Stimulated activated CD4-positive, alpha-beta T cell treated with anti-CD3 and anti-CD28 coated beads, Interleukin-1b, Interleukin-23, amount 100 ng/mL, for 1 hour (primary cell): ENCODE measurements around the gene DDX10.
"Not testable (repeated sequence)": the region's sequence is repeated elsewhere in the genome, so short reads cannot be mapped to it uniquely, and the experiment has no call there.

Experiments
- DNase-seq, 2 donors: peaks; one replicate each; pipeline ENCODE4 v3.0.0-alpha.2; 2020; ENCODE audit warnings: low read depth in 2 of 2

Gene DDX10

DNA sequence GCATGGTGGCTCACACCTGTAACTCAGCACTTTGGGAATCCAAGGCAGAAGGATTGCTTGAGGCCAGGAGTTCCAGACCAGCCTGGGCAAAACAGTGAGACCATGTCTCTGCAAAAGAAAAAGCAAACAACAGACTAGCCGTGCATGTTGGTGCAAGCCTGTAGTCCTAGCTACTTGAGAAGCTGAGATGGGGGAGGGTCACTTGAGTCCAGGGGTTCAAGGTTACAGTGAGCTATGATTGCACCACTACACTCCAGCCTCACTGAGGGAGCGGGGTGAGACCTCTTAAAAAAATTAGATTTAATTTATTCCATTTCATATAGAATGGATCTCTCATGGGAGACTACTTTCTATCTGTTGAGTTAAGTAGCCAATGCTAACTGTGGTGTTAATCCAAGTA, 50.4 kb downstream of the DDX10 start:
- DNase-seq = no peak

DNA sequence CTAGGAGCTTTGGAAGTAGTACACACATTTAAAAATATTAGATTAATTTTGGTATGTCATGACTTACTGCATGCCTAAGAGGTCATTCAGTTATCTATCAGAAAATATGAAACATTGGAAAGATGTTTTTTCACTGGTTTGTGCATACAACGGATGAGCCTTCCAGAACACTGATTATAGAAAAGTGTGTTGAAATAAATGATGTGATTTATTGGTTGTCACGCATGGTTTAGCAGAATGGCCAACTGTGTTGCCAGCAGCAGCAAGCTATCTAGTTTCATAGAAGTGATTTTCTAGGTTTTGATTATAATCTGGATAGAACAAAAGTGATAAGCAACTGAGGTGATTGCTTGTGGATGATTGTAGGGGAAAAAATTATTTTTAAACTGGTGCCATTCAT, 53.6 kb downstream of the DDX10 start:
- no peak for DNase-seq

GRCh38 chr11:108724974-108725689, 60.3 kb downstream of the DDX10 start:
- DNase-seq = no peak

- no peak for DNase-seq
Observed at GRCh38 chr11:108726077-108726800, 61.4 kb downstream of the DDX10 start.

DNA sequence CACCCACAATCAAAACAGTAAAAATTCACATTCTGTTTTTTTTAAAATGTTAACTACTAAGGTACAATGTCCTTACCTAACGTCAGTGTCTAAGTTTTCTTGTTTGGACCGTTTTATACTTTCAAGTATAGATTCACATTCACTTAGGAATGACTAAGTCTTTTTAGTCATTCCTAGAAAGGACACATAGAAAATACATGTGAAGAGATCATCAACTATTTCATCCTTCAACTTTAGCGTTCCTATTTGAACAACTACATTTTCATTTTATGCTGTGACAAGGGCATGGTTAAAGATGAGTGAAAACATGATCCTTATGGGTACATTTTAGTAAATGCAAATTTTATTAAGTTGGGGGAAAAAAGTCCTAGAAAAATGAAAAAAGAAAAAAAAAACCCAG, 62.8 kb downstream of the DDX10 start:
- no peak for DNase-seq

- no peak for DNase-seq
Observed at GRCh38 chr11:108729227-108729871, 64.5 kb downstream of the DDX10 start.

DNA sequence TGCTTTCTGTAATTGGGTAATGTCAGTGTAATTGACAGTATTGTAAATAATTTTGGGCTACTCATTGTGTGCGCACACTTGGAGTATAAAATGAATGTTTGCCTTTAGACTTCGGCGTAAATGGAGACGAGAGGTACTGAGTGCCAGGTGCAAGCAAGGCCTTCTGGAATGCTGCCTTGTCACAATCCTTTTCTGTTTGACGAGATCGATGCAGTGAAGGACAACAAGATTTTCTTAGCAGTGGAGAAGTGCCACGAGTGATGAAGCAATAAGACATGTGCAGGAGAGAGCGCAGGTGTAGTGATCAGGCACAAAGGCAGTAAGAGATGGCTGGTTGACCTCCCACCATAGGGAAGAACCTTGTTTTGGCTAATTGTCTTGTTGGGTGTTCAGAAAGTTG, 67.5 kb downstream of the DDX10 start:
- DNase-seq = no peak

DNA sequence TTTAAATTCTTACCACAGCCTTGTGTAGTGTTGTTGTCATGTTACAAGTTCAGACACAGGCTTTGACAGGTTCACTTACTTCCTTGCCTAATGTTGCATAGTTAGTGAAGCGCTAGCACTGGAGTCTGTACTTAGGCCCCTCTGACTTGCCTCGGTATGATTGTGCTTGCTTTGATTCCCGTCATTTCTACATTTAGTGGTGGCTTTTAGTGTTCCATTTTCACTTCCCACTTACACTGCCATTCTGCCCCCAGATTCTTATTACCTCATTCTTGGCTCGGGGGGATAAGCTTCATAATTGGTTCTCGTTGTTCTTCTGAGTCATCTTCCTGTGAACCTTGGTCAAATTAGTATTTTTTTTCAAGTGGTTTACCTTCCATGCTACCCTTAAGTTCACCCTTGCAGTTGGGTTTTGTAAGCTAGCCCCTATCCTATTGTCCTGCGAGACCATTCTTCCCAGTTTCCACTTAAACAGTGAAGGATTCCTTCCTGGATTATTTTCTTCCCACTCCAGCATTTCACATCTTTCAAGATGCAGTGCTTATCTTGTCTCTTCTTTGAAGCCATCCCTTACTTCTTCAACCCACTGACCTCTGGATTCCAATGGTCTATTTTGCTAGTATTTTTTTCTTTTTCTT, 68.7 kb downstream of the DDX10 start:
- no peak for DNase-seq

GRCh38 chr11:108734283-108734682, 69.4 kb downstream of the DDX10 start:
- DNase-seq = no peak

DNA sequence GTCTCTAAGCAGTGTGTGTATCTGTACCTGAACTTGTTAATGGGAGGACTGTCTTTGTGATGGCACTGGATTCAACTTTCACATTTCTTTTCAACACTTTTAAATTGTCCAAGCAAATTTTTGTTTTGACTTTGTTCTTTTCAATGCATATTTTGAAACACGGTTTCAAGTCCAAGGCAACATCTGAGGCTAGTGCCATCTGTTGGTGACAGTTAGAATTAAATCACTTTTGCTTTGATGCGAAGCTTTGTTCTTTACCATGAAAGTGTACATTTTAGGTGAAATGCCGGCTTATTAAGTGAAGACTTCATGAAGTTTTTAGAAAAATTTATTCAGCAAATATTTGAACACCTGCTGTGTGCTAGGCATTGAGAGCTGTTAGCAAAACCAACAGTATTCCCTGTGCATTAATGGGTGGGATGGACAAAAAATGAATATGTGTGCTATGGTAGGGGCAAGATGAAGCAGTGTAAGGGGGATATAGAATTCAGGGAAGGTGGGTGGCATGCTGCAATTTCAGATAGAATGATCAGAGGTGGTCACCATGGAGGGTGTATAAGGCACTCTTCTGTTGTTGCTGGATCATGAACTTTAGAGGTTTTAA, 70.2 kb downstream of the DDX10 start:
- no peak for DNase-seq

DNA sequence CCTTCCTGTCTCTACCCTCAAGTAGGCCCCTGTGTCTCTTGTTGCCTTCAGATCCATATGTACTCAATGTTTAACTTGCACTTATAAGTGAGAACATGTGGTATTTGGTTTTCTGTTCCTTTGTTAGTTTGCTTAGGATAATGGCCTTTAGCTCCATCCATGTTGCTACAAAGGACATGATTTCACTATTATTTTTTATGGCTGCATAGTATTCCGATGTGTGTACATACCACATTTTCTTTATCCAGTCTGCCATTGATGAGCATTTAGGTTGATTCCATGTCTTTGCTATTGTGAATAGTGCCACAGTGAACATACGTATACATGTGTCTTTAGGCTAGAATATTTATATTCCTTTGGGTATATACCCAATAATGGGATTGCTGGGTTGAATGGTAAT, 75.3 kb downstream of the DDX10 start:
- DNase-seq = not testable (repeated sequence)

- no peak for DNase-seq
Observed at GRCh38 chr11:108743851-108744250, 79.0 kb downstream of the DDX10 start.

DNA sequence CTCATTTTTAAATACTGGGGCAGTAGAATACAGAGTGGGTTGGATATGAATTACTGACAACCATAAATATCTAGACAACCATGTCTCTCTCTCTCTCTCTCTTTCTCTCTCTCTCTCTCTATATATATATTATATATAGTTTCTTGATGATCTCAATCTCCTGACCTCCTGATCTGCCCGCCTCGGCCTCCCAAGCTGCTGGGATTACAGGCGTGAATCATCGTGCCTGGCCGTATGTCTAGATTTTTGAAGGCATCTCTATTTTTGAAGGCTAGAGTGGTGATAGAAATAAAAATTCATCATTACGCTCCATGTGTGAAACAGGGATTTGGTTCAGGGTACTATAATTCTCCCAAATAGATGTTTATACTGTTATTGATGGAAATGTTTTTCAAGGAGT, 84.1 kb downstream of the DDX10 start:
- no peak for DNase-seq

GRCh38 chr11:108751444-108751843, 86.6 kb downstream of the DDX10 start:
- DNase-seq = no peak

GRCh38 chr11:108752297-108752751, 87.5 kb downstream of the DDX10 start:
- no peak for DNase-seq

GRCh38 chr11:108754901-108755625, 90.2 kb downstream of the DDX10 start:
- DNase-seq = no peak

- no peak for DNase-seq
Observed at GRCh38 chr11:108757630-108758029, 92.8 kb downstream of the DDX10 start.

DNA sequence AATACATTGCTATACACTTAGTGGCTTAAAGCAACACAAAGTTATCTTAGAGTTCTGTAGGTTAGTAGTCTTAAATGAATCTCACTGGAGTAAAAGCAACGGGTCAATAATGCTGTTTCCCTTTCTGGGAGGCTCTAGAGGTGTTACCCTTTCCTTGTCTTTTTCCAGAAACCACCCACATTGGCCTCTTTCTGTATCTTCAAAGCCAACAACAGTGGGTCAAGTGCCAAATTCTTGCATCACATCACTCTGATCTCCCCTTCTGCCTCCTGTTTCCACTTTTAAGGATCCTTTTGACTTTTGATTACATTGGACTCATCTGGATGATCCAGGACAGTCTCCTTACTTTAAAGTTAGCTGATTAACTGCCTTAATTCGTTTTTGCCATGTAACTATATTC, 93.6 kb downstream of the DDX10 start:
- no peak for DNase-seq

GRCh38 chr11:108766596-108767173, 101.8 kb downstream of the DDX10 start:
- no peak for DNase-seq

GRCh38 chr11:108768370-108768769, 103.5 kb downstream of the DDX10 start:
- no peak for DNase-seq

- no peak for DNase-seq
Observed at GRCh38 chr11:108768964-108769363, 104.1 kb downstream of the DDX10 start.
